GM12874 (cell line): ENCODE data around the gene HABP4.

Experiments used
- CTCF ChIP-seq: IDR thresholded peaks from 2 replicates; pipeline ENCODE4 v1.5.1; 2011; ENCODE audit warnings: low read depth, mild to moderate bottlenecking, control low read depth, low read length, moderate library complexity; ENCODE audit not compliant: insufficient read depth

HABP4 gene

GRCh38 chr9:96509848-96510247 is 59.9 kb downstream of the HABP4 start:
- no peak for TF ChIP-seq CTCF

- no peak for TF ChIP-seq CTCF
These were observed 60.3 kb downstream of the HABP4 start for GRCh38 chr9:96510258-96510657.

GRCh38 chr9:96512240-96512639 is 62.3 kb downstream of the HABP4 start:
- no peak for TF ChIP-seq CTCF

GRCh38 chr9:96513622-96514021 is 63.7 kb downstream of the HABP4 start:
- no peak for TF ChIP-seq CTCF

GRCh38 chr9:96514108-96514799 is 64.3 kb downstream of the HABP4 start:
- no peak for TF ChIP-seq CTCF

- TF ChIP-seq CTCF, result no peak
These were observed 64.8 kb downstream of the HABP4 start for GRCh38 chr9:96514800-96515158.

- no peak for TF ChIP-seq CTCF
These were observed 65.9 kb downstream of the HABP4 start for GRCh38 chr9:96515621-96516470.
